ENCODE measurements around the gene OMA1.

OMA1 gene

DNA sequence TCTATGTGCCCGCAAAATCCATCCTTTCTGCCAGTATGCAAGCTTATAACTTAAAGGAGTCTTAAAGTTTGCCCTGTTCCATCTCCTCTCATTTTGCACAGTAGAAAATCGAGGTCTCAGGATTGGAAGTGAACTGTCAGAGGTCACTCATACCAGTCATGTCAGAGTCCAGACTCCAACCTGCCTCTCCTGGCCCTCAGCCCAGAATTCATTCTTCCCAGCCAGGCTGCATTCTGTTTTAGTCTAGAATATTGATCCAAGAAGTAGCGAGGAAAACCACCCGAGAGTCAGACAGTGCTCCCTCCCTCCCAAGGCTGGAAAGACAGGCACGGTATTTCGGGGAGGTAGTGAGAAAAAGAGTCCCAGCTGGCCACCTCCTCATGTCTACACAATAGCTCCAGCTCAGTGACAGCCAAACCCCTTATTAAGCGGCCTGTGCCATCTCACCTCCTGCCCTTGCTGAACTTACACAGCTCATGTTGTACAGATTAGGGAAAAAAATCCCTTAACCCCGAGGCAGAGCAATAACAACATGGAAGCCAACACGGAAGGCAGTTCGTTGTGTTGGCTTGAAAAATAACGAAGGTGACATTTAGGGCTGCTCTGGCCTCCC is 89.4 kb downstream of the OMA1 start:
- Histone ChIP-seq H3K4me2 (ENCODE audit: low read length) (no peak overlapping the region), H3K4me1 (ENCODE audit: control insufficient read depth in 1 of 2, insufficient read depth in 2 of 2, low read length in 2 of 2) (peaks cover 0 to 2% of the 10 kb centered on the region in 2 experiments), H3K27me3 (ENCODE audit: insufficient read depth, low read length) (no peaks in the 10 kb centered on the region), H3K18ac (ENCODE audit: low read length) (no peak overlapping the region), H3K4ac (ENCODE audit: low read depth, low read length) (no peak overlapping the region), H2AK5ac (ENCODE audit: low read length) (no peak overlapping the region), H3K4me3 (ENCODE audit: low read depth, low read length) (no peak overlapping the region), H4K8ac (ENCODE audit: low read depth, low read length) (no peak overlapping the region), H3K23ac (ENCODE audit: low read length) (no peak overlapping the region), H4K12ac (ENCODE audit: low read depth, low read length) (no peak overlapping the region), H2BK120ac (ENCODE audit: insufficient read depth, low read length, poor library complexity) (no peak overlapping the region), H3K27ac (ENCODE audit: low read depth, low read length) (no peak overlapping the region), H3K79me1 (ENCODE audit: low read length) (no peaks in the 10 kb centered on the region), H4K91ac (ENCODE audit: low read depth, low read length) (no peak overlapping the region), H3K9me3 (ENCODE audit: insufficient read depth, low read depth, low read length) (no peaks in the 10 kb centered on the region), H3K9ac (ENCODE audit: low read length) (no peak overlapping the region), H2BK12ac (ENCODE audit: low read length) (no peak overlapping the region), H2AFZ (ENCODE audit: insufficient read depth, low read length, poor library complexity) (no peak overlapping the region), H3K79me2 (ENCODE audit: control insufficient read depth, insufficient read depth, low read length, poor library complexity) (no peaks in the 10 kb centered on the region), H3K36me3 (ENCODE audit: control insufficient read depth in 1 of 2, insufficient read depth in 2 of 2, low read length in 2 of 2) (no peaks in the 10 kb centered on the region), H2BK5ac (ENCODE audit: low read depth, low read length, poor library complexity) (no peak overlapping the region), H3K14ac (ENCODE audit: low read length) (no peak overlapping the region)
- DNase-seq, result no peak
- WGBS (ENCODE audit: extremely low coverage, insufficient coverage, insufficient read length), result no CpG with 5 or more reads among the region's 11 CpGs

DNA sequence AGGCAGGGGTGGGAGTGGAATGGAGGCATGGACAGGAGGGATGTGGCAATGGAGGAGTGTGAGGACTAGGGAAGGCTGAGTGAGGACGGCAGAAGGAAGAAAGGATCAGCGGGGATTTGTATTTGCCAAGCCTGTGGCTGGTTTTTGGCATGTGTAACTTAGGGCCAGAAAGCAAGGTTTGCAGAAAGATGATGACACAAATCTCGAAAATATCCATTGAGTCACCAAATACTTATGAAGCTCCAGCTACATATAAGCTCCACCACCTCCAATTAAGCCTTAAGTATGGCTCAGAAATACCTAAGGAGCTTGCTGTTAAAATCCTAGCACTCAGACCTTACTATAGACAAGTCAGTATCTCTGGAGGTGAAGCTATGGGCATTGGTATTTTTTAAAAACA is 90.1 kb downstream of the OMA1 start:
- H3K4me2 ChIP-seq (ENCODE audit: low read length), result no peak overlapping the region
- H3K79me1 ChIP-seq (ENCODE audit: low read length), result no peaks in the 10 kb centered on the region

DNA sequence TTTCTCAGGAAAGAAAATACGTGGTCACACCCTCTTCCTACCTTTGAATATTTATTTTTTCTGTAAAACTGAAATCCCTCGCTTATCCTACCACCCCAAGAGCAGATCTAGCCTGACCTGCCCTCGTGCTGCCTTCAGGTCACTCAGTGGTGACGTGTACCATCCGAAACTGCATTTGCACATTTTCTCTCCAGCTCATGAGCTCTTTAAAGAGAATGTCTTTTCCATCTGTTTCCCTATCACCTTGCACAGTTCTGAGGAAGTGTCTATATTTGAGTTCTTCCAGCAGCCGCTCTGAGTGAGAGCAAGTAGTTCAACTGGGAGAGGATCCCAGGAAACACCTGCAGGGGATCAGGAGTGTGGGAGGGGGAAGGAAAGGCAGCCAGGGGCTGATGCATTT is 91.7 kb downstream of the OMA1 start:
- H2BK5ac ChIP-seq (ENCODE audit: low read depth, low read length, poor library complexity), result no peak overlapping the region
- H3K4ac ChIP-seq (ENCODE audit: low read depth, low read length), result no peak overlapping the region
- no peak overlapping the region for H4K12ac ChIP-seq (ENCODE audit: low read depth, low read length)
- H3K79me1 ChIP-seq (ENCODE audit: low read length), result no peaks in the 10 kb centered on the region
- no peak overlapping the region for H3K23ac ChIP-seq (ENCODE audit: low read length)
- H3K36me3 ChIP-seq (ENCODE audit: control insufficient read depth in 1 of 2, insufficient read depth in 2 of 2, low read length in 2 of 2), result no peaks in the 10 kb centered on the region
- H2AFZ ChIP-seq (ENCODE audit: insufficient read depth, low read length, poor library complexity), result no peak overlapping the region
- H4K8ac ChIP-seq (ENCODE audit: low read depth, low read length), result no peak overlapping the region
- H2AK5ac ChIP-seq (ENCODE audit: low read length), result no peak overlapping the region
- no CpG with 5 or more reads among the region's 6 CpGs for WGBS (ENCODE audit: extremely low coverage, insufficient coverage, insufficient read length)
- H3K79me2 ChIP-seq (ENCODE audit: control insufficient read depth, insufficient read depth, low read length, poor library complexity), result no peaks in the 10 kb centered on the region
- no peak overlapping the region for H3K4me2 ChIP-seq (ENCODE audit: low read length)
- no peak for DNase-seq
- no peaks in the 10 kb centered on the region for H3K27me3 ChIP-seq (ENCODE audit: insufficient read depth, low read length)
- H3K18ac ChIP-seq (ENCODE audit: low read length), result no peak overlapping the region
- H3K9ac ChIP-seq (ENCODE audit: low read length), result no peak overlapping the region
- no peaks in the 10 kb centered on the region for H3K9me3 ChIP-seq (ENCODE audit: insufficient read depth, low read depth, low read length)
- H3K14ac ChIP-seq (ENCODE audit: low read length), result no peak overlapping the region
- H3K27ac ChIP-seq (ENCODE audit: low read depth, low read length), result no peak overlapping the region
- H3K4me1 ChIP-seq (ENCODE audit: control insufficient read depth in 1 of 2, insufficient read depth in 2 of 2, low read length in 2 of 2), result peaks cover 0 to 2% of the 10 kb centered on the region in 2 experiments
- no peak overlapping the region for H4K91ac ChIP-seq (ENCODE audit: low read depth, low read length)
- H2BK120ac ChIP-seq (ENCODE audit: insufficient read depth, low read length, poor library complexity), result no peak overlapping the region
- H2BK12ac ChIP-seq (ENCODE audit: low read length), result no peak overlapping the region
- H3K4me3 ChIP-seq (ENCODE audit: low read depth, low read length), result no peak overlapping the region

More for the DNA sequence above, 90.1 kb downstream of the OMA1 start:
- Histone ChIP-seq H3K18ac (ENCODE audit: low read length) (no peak overlapping the region), H3K4me1 (ENCODE audit: control insufficient read depth in 1 of 2, insufficient read depth in 2 of 2, low read length in 2 of 2) (peaks cover 0 to 2% of the 10 kb centered on the region in 2 experiments), H2BK5ac (ENCODE audit: low read depth, low read length, poor library complexity) (no peak overlapping the region), H3K4ac (ENCODE audit: low read depth, low read length) (no peak overlapping the region), H3K27ac (ENCODE audit: low read depth, low read length) (no peak overlapping the region), H3K36me3 (ENCODE audit: control insufficient read depth in 1 of 2, insufficient read depth in 2 of 2, low read length in 2 of 2) (no peaks in the 10 kb centered on the region), H3K9ac (ENCODE audit: low read length) (no peak overlapping the region), H4K12ac (ENCODE audit: low read depth, low read length) (no peak overlapping the region), H3K27me3 (ENCODE audit: insufficient read depth, low read length) (no peaks in the 10 kb centered on the region), H3K23ac (ENCODE audit: low read length) (no peak overlapping the region), H3K4me3 (ENCODE audit: low read depth, low read length) (no peak overlapping the region), H3K14ac (ENCODE audit: low read length) (no peak overlapping the region), H2BK120ac (ENCODE audit: insufficient read depth, low read length, poor library complexity) (no peak overlapping the region), H3K9me3 (ENCODE audit: insufficient read depth, low read depth, low read length) (no peaks in the 10 kb centered on the region), H2BK12ac (ENCODE audit: low read length) (no peak overlapping the region), H2AK5ac (ENCODE audit: low read length) (no peak overlapping the region), H4K8ac (ENCODE audit: low read depth, low read length) (no peak overlapping the region), H2AFZ (ENCODE audit: insufficient read depth, low read length, poor library complexity) (no peak overlapping the region), H3K79me2 (ENCODE audit: control insufficient read depth, insufficient read depth, low read length, poor library complexity) (no peaks in the 10 kb centered on the region), H4K91ac (ENCODE audit: low read depth, low read length) (no peak overlapping the region)
- DNase-seq, result peak; percentile 10 to 76
- WGBS (ENCODE audit: extremely low coverage, insufficient coverage, insufficient read length), result no CpG with 5 or more reads among the region's 3 CpGs

DNA sequence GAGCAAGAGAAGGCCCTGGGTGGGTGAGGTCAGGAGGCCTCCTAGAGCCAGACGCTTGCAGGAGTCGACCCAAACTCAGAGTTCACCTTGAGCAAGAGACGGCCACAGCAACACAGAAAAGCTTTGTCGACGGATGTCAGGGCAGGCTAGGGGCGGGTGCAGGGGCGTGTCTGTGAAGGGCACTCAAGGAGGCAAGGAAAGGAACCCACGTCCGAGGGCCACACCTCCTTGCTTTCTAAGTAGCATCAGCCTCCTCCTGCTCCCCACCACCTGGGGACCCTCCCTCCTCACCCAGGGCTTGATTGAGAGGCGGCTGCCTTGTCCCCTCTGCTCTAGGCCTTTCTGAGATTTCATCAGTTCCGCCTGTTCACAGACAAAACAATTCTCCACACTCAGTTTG is 92.1 kb downstream of the OMA1 start:
- H3K27me3 ChIP-seq (ENCODE audit: insufficient read depth, low read length), result no peaks in the 10 kb centered on the region
- no peak overlapping the region for H3K27ac ChIP-seq (ENCODE audit: low read depth, low read length)
- no peaks in the 10 kb centered on the region for H3K79me2 ChIP-seq (ENCODE audit: control insufficient read depth, insufficient read depth, low read length, poor library complexity)
- H3K9ac ChIP-seq (ENCODE audit: low read length), result no peak overlapping the region
- no peak overlapping the region for H3K4me2 ChIP-seq (ENCODE audit: low read length)
- H2AK5ac ChIP-seq (ENCODE audit: low read length), result no peak overlapping the region
- H4K91ac ChIP-seq (ENCODE audit: low read depth, low read length), result no peak overlapping the region
- no peak overlapping the region for H3K14ac ChIP-seq (ENCODE audit: low read length)
- no peak for DNase-seq
- no peak overlapping the region for H3K4me3 ChIP-seq (ENCODE audit: low read depth, low read length)
- H2BK120ac ChIP-seq (ENCODE audit: insufficient read depth, low read length, poor library complexity), result no peak overlapping the region
- H3K4me1 ChIP-seq (ENCODE audit: control insufficient read depth in 1 of 2, insufficient read depth in 2 of 2, low read length in 2 of 2), result peaks cover 0 to 2% of the 10 kb centered on the region in 2 experiments
- no peak overlapping the region for H2BK12ac ChIP-seq (ENCODE audit: low read length)
- H3K9me3 ChIP-seq (ENCODE audit: insufficient read depth, low read depth, low read length), result no peaks in the 10 kb centered on the region
- H3K18ac ChIP-seq (ENCODE audit: low read length), result no peak overlapping the region
- no peak overlapping the region for H4K8ac ChIP-seq (ENCODE audit: low read depth, low read length)
- H3K36me3 ChIP-seq (ENCODE audit: control insufficient read depth in 1 of 2, insufficient read depth in 2 of 2, low read length in 2 of 2), result no peaks in the 10 kb centered on the region
- no CpG with 5 or more reads among the region's 11 CpGs for WGBS (ENCODE audit: extremely low coverage, insufficient coverage, insufficient read length)
- H2BK5ac ChIP-seq (ENCODE audit: low read depth, low read length, poor library complexity), result no peak overlapping the region
- H3K4ac ChIP-seq (ENCODE audit: low read depth, low read length), result no peak overlapping the region
- no peak overlapping the region for H2AFZ ChIP-seq (ENCODE audit: insufficient read depth, low read length, poor library complexity)
- H3K23ac ChIP-seq (ENCODE audit: low read length), result no peak overlapping the region
- H3K79me1 ChIP-seq (ENCODE audit: low read length), result no peaks in the 10 kb centered on the region
- no peak overlapping the region for H4K12ac ChIP-seq (ENCODE audit: low read depth, low read length)

Measured in trophoblast cell (in vitro differentiated cells and primary cell).